22Rv1 (cell line): ENCODE data around the gene PSMC5.
A peak's percentile ranks its signal among the peaks of the same experiment; 100 is the strongest.

Experiments used
- H3K27ac ChIP-seq: fragments of 450-650 bp; 2 replicates; pipeline ENCODE4 v1.5.1; 2017
- ZFX ChIP-seq: fragments of 450-650 bp; IDR thresholded peaks from 2 replicates; pipeline ENCODE4 v1.6.1; 2017; ENCODE audit warnings: antibody characterized with exemption, borderline replicate concordance
- TF ChIP-seq, protein P1 (sequence below): fragments of 450-650 bp; IDR thresholded peaks from 2 replicates; pipeline ENCODE4 v1.5.1; 2017; ENCODE audit warnings: mild to moderate bottlenecking

PSMC5 gene

GRCh38 chr17:63821804-63822203, 5.4 kb upstream of the PSMC5 start:
- no peak for TF ChIP-seq ZFX
- TF ChIP-seq, protein P1, sequence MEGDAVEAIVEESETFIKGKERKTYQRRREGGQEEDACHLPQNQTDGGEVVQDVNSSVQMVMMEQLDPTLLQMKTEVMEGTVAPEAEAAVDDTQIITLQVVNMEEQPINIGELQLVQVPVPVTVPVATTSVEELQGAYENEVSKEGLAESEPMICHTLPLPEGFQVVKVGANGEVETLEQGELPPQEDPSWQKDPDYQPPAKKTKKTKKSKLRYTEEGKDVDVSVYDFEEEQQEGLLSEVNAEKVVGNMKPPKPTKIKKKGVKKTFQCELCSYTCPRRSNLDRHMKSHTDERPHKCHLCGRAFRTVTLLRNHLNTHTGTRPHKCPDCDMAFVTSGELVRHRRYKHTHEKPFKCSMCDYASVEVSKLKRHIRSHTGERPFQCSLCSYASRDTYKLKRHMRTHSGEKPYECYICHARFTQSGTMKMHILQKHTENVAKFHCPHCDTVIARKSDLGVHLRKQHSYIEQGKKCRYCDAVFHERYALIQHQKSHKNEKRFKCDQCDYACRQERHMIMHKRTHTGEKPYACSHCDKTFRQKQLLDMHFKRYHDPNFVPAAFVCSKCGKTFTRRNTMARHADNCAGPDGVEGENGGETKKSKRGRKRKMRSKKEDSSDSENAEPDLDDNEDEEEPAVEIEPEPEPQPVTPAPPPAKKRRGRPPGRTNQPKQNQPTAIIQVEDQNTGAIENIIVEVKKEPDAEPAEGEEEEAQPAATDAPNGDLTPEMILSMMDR = no peak
- no peak overlapping the region for H3K27ac ChIP-seq

- TF ChIP-seq, protein P1 = no peak
- TF ChIP-seq ZFX = no peak
- no peak overlapping the region for H3K27ac ChIP-seq
Measured at GRCh38 chr17:63822537-63822936, 4.7 kb upstream of the PSMC5 start.

DNA sequence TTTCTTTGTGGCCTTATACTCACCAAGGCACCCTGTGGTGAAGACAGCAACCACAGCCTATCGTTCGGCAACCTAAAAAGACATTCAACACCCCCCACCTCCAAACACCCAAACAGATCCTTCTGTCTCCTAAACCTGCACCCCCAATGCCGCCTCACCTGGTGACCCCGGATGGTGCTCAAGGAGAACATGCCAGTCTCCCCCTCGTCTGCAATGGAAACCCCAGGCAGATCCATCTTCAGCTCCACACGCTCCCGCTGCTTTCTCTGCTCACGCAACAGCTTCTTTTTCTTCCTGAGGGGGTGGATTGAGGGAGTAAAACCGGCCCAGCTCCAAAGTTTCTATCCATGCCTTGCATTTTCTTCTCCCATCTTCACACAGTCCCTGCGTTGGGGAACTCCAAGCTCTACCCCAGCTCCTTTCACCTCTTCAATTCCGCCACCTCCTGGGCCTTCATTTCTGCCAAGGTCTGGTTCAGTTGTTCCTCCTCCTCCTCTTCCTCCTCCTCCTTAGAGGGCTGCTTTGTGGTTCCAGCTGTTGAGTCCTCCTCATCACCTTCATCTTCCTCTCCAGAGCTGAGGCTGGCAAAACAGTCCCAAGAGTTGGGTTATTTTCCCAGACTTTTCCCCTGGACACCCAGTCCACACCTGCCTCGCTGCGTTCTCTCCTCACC, 3.4 kb upstream of the PSMC5 start:
- H3K27ac ChIP-seq = no peak overlapping the region
- TF ChIP-seq ZFX = no peak
- TF ChIP-seq, protein P1 = no peak

GRCh38 chr17:63824362-63824761, 2.9 kb upstream of the PSMC5 start:
- H3K27ac ChIP-seq = no peak overlapping the region
- TF ChIP-seq ZFX = no peak
- TF ChIP-seq, protein P1 = no peak

DNA sequence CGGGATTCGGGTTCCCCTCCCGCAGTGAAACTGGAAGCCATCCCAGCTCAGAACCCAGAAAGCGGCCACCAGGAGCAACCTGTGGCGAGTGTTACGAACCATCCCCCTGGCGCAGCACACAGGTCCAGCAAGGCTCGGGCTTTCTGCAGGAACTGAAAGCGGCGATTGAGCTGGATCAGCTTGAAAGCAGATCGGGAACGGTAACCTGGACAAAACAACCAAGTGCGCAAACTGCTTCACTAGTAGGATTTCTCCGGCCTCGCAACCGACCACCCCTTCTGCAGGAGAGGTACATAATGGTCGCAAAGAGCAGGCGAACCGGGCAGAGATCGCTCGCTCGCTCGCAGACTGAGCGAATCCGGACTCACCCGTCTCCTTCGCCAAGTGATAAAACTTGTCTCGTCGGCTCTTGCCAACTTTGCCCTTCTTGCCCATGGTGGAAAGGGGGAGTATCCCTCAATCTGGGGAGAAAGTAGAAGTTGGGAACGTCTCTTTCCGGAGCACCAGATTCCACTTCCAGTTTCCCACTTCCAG, 696 bp upstream of the PSMC5 start:
- TF ChIP-seq ZFX = no peak
- TF ChIP-seq, protein P1 = no peak
- H3K27ac ChIP-seq = peak overlapping the region; percentile 89

- TF ChIP-seq, protein P1 = peak; percentile 30
- TF ChIP-seq ZFX = no peak
- H3K27ac ChIP-seq = peak overlapping the region; percentile 89
Measured at GRCh38 chr17:63827801-63828221, 580 bp downstream of the PSMC5 start.

DNA sequence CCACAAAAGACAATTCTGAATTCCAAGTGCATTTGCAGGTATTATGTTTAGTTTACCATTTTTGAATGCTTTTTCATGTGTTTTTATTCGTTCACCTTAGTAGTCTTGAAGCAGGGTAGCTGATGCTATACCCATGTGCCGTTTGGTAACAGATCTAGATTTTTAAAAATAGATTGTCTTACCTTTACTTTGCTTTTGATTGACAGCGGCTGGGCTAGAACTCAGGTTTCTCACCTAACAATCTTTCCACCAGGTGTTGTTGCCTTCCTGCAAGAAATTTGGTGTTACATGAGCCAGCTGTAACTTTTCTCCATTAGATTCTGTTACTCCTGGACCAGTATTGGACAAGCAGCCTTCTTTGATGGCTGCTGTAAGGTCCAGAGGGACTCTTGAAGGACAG, 1.7 kb downstream of the PSMC5 start:
- H3K27ac ChIP-seq = peak overlapping the region; percentile 89; the same call in 1 of the 2 replicates
- no peak for TF ChIP-seq ZFX
- TF ChIP-seq, protein P1 = no peak
